NB4 (cell line): ENCODE results near the gene ALG8.
"Not testable (repeated sequence)": the region's sequence is repeated elsewhere in the genome, so short reads cannot be mapped to it uniquely, and the experiment has no call there.

ENCODE experiments used
- DNase-seq: peaks from one replicate; pipeline ENCODE4 v3.0.0; 2010; ENCODE audit warnings: low read depth
- H3K4me3 ChIP-seq: one replicate; pipeline ENCODE4 v1.5.1; 2011; ENCODE audit warnings: mild to moderate bottlenecking, low read depth, low read length, moderate library complexity
- CTCF ChIP-seq: IDR thresholded peaks from one replicate; pipeline ENCODE4 v1.5.1; 2012; ENCODE audit warnings: low read depth, low read length
- MYC ChIP-seq: IDR thresholded peaks from 2 replicates; pipeline ENCODE4 v1.6.1; 2011; ENCODE audit warnings: low read depth, low read length
- POLR2A ChIP-seq: IDR thresholded peaks from 2 replicates; pipeline ENCODE4 v1.6.1; 2011; ENCODE audit warnings: mild to moderate bottlenecking; ENCODE audit not compliant: insufficient read length; ENCODE audit errors: extremely low read depth
- TF ChIP-seq, protein P1 (sequence below): IDR thresholded peaks from 2 replicates; pipeline ENCODE4 v1.6.1; 2011; ENCODE audit warnings: low read depth, low read length

Gene ALG8

DNA sequence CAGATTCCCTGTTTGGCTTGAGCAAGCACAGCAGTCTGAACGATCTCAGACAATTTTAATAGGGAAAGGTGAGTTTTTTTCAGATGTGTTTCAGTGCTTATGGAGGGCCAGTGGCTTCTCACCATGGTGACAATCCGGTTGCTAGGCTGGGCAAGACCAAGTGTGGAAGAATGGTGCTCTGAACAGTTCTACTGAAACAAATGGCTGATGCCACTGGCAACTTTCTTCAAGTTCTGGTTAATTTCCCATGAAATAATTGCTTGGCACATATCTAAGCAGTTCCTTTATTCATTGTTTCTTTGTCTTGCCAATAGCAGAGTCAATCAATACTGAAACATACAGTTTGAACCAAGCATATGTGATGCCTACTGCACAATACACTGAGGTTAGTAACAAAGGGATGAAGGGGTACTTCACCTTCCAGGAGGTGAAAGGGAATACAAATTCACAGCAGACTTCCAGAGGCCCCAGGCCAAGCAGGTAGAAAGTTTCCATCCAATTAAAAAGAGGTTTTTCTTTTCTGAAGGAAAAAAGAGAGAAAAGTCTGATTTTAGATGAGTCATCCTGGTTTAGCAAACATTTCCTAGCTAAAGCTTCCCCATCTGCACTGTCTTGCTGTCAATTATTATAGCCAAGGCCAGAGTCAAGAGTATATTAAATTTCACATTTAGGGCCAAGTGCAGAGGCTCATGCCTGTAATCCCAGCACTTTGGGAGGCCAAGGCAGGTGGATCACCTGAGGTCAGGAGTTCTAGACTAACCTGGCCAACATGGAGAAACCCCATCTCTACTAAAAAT is 38.6 kb downstream of the ALG8 start:
- TF ChIP-seq, protein P1, sequence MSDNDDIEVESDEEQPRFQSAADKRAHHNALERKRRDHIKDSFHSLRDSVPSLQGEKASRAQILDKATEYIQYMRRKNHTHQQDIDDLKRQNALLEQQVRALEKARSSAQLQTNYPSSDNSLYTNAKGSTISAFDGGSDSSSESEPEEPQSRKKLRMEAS: no peak
- TF ChIP-seq CTCF: no peak
- TF ChIP-seq POLR2A: no peak
- TF ChIP-seq MYC: no peak
- DNase-seq: no peak

GRCh38 chr11:78100261-78100660 is 39.2 kb downstream of the ALG8 start:
- no peak for DNase-seq
- TF ChIP-seq CTCF (no peak), POLR2A (no peak), MYC (no peak)
- TF ChIP-seq, protein P1: no peak
- H3K4me3 ChIP-seq: no peak overlapping the region

More for the DNA sequence above, 38.6 kb downstream of the ALG8 start:
- no peak overlapping the region for H3K4me3 ChIP-seq

DNA sequence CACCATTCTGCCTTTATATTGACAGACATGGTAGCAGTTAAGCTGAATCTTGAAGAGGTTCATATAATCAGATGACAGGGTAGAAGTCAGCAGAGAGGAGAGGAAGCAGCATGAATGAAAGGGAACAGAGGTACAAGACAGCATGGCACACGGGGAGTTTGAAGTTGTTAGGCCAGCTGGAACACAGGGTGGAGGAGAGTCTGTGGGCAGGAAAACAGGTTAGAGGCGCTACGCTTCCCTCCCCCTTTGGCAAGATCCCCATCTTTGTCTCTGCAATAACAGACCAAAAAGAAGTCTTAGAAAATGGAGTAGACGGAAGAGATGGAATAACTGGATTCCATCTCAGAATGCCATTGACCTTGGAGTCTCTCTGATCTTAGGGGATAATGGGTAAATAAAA is 39.8 kb downstream of the ALG8 start:
- no peak for DNase-seq
- H3K4me3 ChIP-seq: no peak overlapping the region
- no peak for TF ChIP-seq MYC
- TF ChIP-seq POLR2A: no peak
- TF ChIP-seq, protein P1: no peak
- TF ChIP-seq CTCF: no peak

DNA sequence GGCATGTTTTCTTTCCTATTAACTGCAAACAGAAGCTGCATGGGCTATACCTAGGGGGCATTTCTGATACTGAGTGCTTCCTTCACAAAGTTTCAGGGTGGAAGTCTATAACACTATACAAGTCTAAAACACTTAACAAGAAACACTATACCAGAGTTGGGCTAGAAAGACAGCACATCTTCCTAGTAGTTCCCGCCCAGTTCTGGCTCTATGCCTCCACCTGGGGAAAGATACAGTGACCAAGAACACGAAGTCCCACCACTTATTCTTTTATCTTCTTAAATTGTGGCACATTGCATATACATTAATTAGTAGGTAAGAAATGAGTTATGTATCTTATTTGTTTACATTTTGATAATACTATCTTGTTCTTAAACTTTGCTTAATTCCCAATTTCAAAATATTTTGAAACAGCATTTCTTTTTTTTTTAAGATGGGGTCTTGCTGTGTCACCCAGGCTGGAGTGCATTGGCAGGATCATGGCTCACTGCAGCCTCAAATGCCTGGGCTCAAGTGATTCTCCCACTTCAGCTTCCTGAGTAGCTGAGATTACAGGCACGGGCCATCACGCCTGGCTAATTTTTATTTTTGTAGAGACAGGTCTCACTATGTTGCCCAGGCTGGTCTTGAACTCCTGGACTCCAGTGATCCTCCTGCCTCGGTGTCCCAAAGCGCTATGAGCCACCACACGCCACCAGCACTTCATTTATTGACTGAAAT is 41.6 kb downstream of the ALG8 start:
- no peak for DNase-seq
- no peak overlapping the region for H3K4me3 ChIP-seq
- TF ChIP-seq, protein P1: no peak
- TF ChIP-seq CTCF (no peak), MYC (no peak), POLR2A (no peak)

DNA sequence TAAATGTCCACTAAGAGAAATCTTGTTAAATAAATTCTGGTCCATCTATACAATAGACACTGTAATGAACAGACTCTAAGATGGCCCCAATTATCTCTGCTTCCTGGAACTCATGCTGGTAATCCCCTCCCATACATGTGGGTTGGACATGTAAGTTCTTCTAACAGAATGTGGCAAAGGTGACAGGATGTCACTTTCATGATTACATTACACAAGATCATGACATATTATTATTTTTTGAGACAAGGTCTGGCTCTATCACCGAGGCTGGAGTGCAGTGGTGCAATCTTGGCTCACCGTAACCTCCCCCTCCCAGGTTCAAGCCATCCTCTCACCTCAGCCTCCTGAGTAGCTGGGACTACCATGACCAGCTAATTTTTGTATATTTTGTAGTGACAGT is 45.2 kb downstream of the ALG8 start:
- DNase-seq: no peak
- TF ChIP-seq MYC (no peak), POLR2A (no peak)
- TF ChIP-seq, protein P1: no peak
- no peak overlapping the region for H3K4me3 ChIP-seq

DNA sequence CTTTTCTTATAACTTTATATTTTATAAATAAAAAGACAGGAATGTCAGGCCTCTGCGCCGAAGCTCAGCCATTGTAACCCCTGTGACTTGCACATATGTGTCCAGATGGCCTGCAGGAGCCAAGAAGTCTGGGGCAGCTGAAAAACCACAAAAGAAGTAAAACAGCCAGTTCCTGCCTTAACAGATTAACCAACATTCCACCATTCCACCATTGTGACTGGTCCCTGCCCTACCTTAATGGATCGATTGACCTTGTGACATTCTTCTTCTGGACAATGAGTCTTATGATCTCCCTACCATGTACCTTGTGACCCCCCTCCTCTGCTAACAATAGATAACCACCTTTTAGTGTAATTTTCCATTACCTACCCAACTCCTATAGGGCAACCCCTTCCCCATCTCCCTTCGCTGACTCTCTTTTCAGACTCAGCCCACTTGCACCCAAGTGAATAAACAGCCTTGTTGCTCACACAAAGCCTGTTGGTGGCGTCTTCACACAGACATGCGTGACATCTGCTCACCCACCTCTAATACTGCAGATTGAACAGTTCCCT is 52.8 kb downstream of the ALG8 start:
- DNase-seq, H3K4me3 ChIP-seq: not testable (repeated sequence)
